Non-pigmented ciliary epithelial cell (primary cell): ENCODE measurements around the gene STAB2.

Experiments
- DNase-seq: peaks from one replicate; pipeline ENCODE4 v3.0.0-alpha.2; 2010; ENCODE audit warnings: low read depth

Gene STAB2

GRCh38 chr12:103751171-103751570 is 164.1 kb downstream of the STAB2 start:
- no peak for DNase-seq

- DNase-seq, result no peak
Observed at GRCh38 chr12:103751600-103751999, 164.5 kb downstream of the STAB2 start.

DNA sequence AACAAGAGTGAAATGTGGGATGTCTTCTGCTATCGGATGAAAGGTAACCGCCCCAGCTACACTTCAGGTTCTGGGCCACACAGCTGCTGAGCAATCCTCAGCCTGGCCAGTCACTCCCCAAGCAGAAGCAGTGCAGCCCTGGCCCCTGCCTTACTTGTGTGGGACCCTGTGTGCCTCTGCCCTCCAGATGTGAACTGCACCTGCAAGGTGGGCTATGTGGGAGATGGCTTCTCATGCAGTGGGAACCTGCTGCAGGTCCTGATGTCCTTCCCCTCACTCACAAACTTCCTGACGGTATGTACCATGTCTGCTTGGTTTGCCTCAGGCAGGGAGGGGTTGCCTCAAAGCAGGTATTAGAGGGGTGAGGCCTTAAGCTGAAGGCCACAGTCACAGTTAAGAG is 168.4 kb downstream of the STAB2 start:
- DNase-seq, result no peak

- DNase-seq, result no peak
Observed at GRCh38 chr12:103756443-103756842, 169.4 kb downstream of the STAB2 start.

GRCh38 chr12:103757248-103757647 is 170.2 kb downstream of the STAB2 start:
- DNase-seq, result no peak

DNA sequence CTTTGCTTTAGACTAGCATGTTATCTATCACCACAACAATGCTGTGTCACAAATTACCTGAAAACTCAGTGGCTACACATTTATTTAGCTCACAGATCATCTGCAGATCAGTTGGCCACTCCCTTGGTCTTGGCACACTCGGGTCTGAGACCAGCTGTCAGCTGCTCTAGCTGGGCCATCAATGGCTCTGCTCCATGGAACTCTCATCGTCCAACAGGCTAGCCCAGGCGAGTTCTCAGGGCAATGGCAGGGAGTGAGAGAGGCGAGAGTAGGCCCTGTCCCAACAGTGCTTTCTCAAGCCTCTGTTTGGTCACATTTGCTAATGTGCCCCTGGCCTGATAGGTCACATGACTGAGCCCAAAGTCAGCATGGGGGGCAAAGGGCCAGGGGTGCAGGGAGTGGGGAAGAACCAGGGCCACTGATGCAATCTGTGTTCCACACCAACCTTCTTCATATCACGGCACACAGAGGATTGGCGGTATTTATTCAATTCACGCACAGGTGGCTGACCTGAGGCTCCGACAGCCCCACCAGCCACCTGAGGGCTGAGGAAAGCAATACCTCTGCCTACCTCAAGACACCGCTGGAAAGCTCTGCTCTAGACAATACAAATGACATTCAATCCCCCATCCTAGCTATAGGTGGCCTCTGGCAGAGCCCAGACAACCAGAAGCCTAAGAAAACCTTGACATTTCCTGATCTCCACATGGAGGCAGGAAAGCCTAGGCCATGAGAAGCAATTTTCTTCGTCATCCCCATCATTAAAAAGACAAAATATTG is 171.4 kb downstream of the STAB2 start:
- DNase-seq, result no peak

DNA sequence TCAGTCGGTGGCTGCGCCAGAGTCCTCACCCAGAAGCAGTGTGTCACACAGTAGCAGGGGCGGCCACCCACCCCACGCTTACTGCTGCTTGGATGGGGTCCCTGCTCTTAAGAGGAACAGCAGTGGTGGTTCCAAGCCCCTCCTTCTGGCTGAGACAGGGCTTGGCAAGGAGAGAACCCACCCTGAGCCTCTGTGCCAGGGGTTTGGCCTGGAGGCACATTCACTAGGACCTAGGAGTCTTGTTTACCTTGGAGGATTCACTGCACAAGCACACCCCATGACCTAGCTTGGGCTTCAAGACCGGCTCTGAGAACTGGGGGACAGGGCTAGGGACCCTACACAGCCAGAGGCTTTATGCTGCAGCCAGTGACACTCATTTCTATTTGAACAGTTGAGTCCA is 175.4 kb downstream of the STAB2 start:
- DNase-seq, result no peak

- no peak for DNase-seq
Observed at GRCh38 chr12:103765322-103765721, 178.2 kb downstream of the STAB2 start.

GRCh38 chr12:103766028-103766427 is 179.0 kb downstream of the STAB2 start:
- no peak for DNase-seq

DNA sequence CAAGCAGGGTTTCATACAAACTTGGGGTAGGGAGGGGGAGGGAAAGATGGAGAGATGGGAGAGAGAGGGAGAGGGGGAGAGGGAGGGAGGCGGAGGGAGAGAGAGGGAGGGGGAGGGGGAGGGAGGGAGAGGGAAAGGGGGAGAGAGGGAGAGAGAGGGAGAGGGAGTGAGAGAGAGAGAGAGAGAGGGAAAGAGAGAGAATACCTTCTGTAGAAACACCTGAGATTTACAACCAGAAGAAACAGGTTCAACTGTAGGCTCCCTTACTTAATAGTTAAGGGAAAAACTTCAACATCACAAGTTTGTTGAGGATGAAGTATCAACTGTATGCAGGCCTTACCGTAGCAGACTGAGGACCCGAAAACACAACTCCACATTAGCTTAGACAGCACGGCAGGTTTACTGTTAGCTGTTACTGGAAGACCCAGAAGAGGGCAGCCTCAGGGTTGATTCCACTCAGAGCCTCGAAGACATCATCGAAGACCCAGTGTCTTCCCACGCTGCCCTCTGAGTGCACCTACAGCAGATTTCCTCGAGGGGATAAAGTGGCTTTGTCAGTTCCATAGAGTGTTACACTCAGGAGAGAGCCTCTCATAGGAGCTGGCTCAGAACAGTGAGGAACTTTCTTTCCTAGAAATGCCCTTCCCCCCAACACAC is 181.5 kb downstream of the STAB2 start:
- DNase-seq, result no peak

GRCh38 chr12:103769240-103769945 is 182.3 kb downstream of the STAB2 start:
- no peak for DNase-seq

- DNase-seq, result peak; percentile 11
Observed at GRCh38 chr12:103771466-103771865, 184.4 kb downstream of the STAB2 start.

DNA sequence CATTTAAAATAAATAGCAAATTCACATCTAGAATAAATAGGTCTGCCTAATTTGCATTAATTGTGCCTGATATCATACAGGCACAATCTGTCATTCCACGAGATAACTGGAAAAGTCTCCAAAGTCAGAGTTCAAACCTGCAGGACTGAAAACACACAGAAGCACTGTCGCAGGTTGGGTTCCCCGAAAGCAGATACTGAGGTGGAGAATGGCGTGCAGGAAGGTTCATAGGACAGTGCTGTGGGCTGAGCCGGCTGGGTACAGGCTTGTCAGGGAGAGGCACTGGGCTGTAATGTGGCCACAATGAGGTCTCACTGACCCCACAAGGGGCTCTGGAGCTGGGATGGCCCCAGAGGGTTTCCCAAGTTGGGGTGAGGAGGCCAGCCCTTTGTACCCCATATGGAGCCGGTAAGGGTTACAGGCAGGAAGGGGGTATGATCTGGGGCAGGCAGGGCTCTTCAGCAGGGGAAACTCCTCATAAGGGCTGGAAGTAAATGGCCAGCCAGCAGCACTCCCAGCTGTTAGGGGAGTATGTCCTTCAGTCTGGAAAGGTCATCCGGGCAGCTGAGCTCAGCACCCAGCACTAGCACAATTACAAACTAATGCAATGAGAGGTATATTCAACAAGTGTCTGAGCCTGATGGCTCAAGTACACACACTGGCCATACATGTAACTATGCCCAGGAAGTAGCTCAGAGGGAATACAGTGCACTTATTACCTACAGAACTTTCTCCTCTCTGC is 185.5 kb downstream of the STAB2 start:
- no peak for DNase-seq

DNA sequence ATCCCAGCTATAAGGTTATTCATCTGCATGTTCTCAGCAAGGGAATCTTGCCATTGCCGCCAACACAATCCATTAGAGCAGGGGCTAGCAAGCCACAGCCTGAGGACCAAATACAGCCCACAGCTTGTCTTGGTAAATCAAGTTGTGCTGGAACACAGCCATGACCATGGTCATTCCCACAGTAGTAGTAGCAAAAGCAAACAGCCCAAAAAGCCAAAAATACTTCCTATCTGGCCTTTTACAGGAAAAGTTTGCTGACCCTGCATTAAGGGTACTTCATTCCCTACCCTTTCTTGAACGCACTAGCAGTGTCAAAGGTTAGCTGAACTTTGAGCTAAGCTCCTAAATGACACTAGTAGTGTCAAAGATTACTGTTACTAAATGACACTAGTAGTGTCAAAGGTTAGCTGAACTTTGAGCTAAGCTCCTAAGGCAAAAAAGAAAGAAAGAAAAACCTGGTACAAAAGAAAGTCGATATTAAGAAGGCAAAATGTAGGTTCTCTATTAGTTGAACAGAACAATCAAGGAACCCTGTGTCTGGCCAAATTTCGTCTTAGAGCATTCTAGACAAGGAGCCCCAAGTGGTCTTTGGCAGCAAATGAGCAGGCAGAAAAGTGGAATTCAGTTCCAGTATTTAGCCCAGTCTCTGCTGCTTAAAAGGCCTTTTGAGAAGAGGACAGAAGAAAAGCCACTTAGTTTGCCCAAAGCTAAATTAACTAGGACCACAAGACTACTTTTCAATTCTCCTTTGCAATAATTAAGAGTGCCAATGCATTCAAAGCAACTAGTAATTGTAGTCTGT is 186.2 kb downstream of the STAB2 start:
- no peak for DNase-seq

DNA sequence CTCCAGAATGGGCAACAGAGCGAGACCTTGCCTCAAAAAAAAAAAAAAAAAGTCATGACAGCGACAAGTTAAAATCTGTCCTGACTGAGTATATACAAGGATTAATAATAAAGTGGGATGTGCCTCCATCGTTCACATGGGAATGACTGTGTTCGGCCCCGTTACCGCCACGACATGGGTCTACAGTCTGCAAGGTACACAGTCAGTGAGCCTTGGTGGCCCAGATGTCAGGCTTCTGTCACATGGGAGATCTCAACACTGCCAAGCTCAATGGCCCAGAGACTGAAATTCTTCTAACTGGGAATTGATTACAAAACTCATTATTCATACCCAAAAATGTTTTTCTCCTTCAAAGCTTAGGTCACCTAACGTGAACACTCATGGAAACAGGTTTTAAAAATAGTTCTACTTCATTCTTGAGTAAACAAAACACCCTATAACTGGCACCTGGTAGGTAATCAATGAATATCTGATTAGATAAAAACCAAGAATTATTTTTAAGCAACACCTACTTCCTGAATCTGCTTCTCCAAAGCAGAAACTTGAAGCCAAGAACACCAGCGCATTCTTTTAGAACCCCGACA is 188.0 kb downstream of the STAB2 start:
- DNase-seq, result no peak

DNA sequence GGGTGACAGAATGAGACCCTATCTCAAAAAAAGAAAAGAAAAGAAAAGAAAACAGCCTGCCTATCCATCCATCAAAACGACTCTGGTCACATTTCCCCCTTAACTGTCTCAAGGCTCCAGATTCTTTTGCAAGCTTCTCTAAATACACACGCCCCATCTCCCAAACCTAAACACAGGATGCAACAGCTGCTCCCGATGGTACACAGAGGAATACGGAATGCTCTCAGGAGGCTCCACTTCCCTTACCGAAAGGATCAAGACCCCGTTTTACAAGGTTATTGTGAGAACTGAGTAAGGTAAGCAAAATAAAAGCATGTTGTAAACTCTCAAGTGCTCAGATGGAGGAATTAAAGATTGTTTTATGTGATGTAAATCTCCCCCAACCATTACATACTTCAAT is 191.7 kb downstream of the STAB2 start:
- no peak for DNase-seq

- DNase-seq, result peak; percentile 20
Observed at GRCh38 chr12:103779410-103780092, 192.5 kb downstream of the STAB2 start.

GRCh38 chr12:103780093-103780440 is 193.0 kb downstream of the STAB2 start:
- DNase-seq, result peak; percentile 37

DNA sequence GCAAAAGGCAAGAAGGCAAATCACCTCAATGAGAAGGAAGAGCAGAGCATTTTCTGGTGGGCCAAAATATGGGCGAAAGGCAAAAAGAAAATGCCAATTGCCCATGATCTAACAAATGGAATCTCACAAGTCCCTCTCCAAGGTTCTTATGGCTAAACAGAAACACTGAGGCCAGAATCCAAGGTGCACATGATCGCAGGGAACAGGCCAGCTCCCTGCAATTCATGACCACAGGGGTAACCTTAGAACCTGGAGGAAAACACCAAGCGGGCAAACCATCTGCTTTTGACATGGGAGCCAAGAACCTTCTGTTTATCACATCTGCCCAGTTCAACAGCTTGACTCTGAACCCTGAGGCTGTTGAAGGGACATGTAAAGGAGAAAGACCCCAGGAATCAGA is 193.9 kb downstream of the STAB2 start:
- DNase-seq, result no peak

DNA sequence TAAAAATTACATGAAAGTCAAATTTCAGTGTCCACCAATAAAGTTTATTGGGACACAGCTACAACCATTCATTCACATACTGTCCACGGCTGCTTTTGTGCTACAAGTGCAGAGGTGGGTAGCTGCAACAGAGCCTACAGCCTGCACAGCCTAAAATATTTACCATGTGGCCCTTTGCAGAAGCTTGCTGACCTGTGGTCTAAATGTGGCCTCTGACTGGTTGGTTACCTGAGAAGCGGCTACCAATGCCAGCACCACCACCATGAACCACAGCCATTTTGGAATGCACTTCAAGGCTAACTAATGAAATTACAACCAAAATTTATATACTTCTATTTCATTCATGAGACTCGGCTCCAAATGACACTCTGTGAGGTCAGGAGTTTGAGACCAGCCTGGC is 195.3 kb downstream of the STAB2 start:
- DNase-seq, result no peak
